Mesendoderm (in vitro differentiated cells): Measurements from ENCODE around the gene SLC51A.
A peak's percentile ranks its signal among the peaks of the same experiment; 100 is the strongest.
"Not testable (repeated sequence)": the region's sequence is repeated elsewhere in the genome, so short reads cannot be mapped to it uniquely, and the experiment has no call there.

ENCODE experiments used
- DNase-seq: peaks from one replicate; pipeline ENCODE4 v3.0.0; 2013
- H2AK5ac ChIP-seq: 2 replicates; pipeline ENCODE4 v1.6.1; 2013; ENCODE audit warnings: low read length, inconsistent platforms
- H2BK120ac ChIP-seq: 2 replicates; pipeline ENCODE4 v1.6.1; 2013; ENCODE audit warnings: low read depth, mild to moderate bottlenecking, low read length, moderate library complexity, mixed read lengths
- H2BK15ac ChIP-seq: replicated peaks from 2 replicates; pipeline ENCODE4 v1.6.1; 2013; ENCODE audit warnings: low read depth, mild to moderate bottlenecking, moderate library complexity
- H2BK5ac ChIP-seq: 2 replicates; pipeline ENCODE4 v1.6.1; 2013; ENCODE audit warnings: low read length, inconsistent platforms
- H3K18ac ChIP-seq: 2 replicates; pipeline ENCODE4 v1.6.1; 2013; ENCODE audit warnings: mild to moderate bottlenecking, low read length, mixed read lengths
- H3K23ac ChIP-seq: one replicate; pipeline ENCODE4 v1.6.1; 2013; ENCODE audit warnings: low read length
- H3K27ac ChIP-seq: 2 replicates; pipeline ENCODE4 v1.5.1; 2013; ENCODE audit warnings: low read depth, mild to moderate bottlenecking, inconsistent platforms, low read length, moderate library complexity
- H3K27me3 ChIP-seq: 2 replicates; pipeline ENCODE4 v1.6.1; 2013; ENCODE audit warnings: low read length, control low read depth, mild to moderate bottlenecking, inconsistent platforms; ENCODE audit not compliant: insufficient read depth, poor library complexity
- H3K36me3 ChIP-seq: 2 replicates; pipeline ENCODE4 v1.6.1; 2013; ENCODE audit warnings: low read length, inconsistent platforms; ENCODE audit not compliant: control insufficient read depth, insufficient read depth
- H3K4ac ChIP-seq: one replicate; pipeline ENCODE4 v1.6.1; 2013; ENCODE audit warnings: low read depth, mild to moderate bottlenecking, low read length, moderate library complexity
- H3K4me1 ChIP-seq: 2 replicates; pipeline ENCODE4 v1.6.1; 2013; ENCODE audit warnings: low read depth, low read length, inconsistent platforms; ENCODE audit not compliant: control insufficient read depth
- H3K4me2 ChIP-seq: 2 replicates; pipeline ENCODE4 v1.6.1; 2013; ENCODE audit warnings: low read length
- H3K4me3 ChIP-seq: 2 replicates; pipeline ENCODE4 v1.5.1; 2013; ENCODE audit warnings: mild to moderate bottlenecking, low read length
- H3K56ac ChIP-seq: one replicate; pipeline ENCODE4 v1.6.1; 2013; ENCODE audit warnings: low read length
- H3K79me1 ChIP-seq: 2 replicates; pipeline ENCODE4 v1.6.1; 2013; ENCODE audit warnings: low read length, inconsistent platforms
- H3K79me2 ChIP-seq: 2 replicates; pipeline ENCODE4 v1.6.1; 2013; ENCODE audit warnings: mild to moderate bottlenecking, low read length; ENCODE audit not compliant: control insufficient read depth, insufficient read depth
- H3K9ac ChIP-seq: 2 replicates; pipeline ENCODE4 v1.6.1; 2013; ENCODE audit warnings: low read length, inconsistent platforms
- H4K5ac ChIP-seq: one replicate; pipeline ENCODE4 v1.6.1; 2013; ENCODE audit warnings: low read length
- H4K8ac ChIP-seq: one replicate; pipeline ENCODE4 v1.6.1; 2013; ENCODE audit warnings: low read depth, mild to moderate bottlenecking, control low read depth, low read length, moderate library complexity
- WGBS: extraction: QIAGEN DNeasy Blood & Tissue Kit; methylation state at CpG from one replicate; pipeline ENCODE4 v1.1.7; 2013; ENCODE audit warnings: low lambda C conversion rate, missing lambda C conversion rate; ENCODE audit not compliant: insufficient coverage; ENCODE audit errors: extremely low coverage; 5-methylcytosine and 5-hydroxymethylcytosine counted together

The SLC51A gene

GRCh38 chr3:196179380-196180308 is 36.7 kb upstream of the SLC51A start:
- Histone ChIP-seq H3K79me1 (no peaks in the 10 kb centered on the region), H3K27me3 (no peaks in the 10 kb centered on the region), H3K56ac (peak overlapping the region; percentile 11), H3K4me2 (no peak overlapping the region), H3K23ac (no peak overlapping the region), H3K27ac (no peak overlapping the region), H3K79me2 (no peaks in the 10 kb centered on the region), H3K4ac (no peak overlapping the region), H2BK5ac (no peak overlapping the region), H4K8ac (no peak overlapping the region), H2BK15ac (no peak overlapping the region), H2BK120ac (no peak overlapping the region), H3K18ac (no peak overlapping the region), H4K5ac (no peak overlapping the region), H3K36me3 (no peaks in the 10 kb centered on the region), H2AK5ac (no peak overlapping the region), H3K4me1 (no peaks in the 10 kb centered on the region), H3K4me3 (no peak overlapping the region), H3K9ac (no peak overlapping the region)
- DNase-seq, result peak; percentile 52
- no CpG with 5 or more reads among the region's 24 CpGs for WGBS

- no peak overlapping the region for H2BK5ac ChIP-seq
- no peak overlapping the region for H3K4ac ChIP-seq
- H3K79me2 ChIP-seq, result no peaks in the 10 kb centered on the region
- no peak overlapping the region for H3K18ac ChIP-seq
- no peak overlapping the region for H2BK15ac ChIP-seq
- H3K56ac ChIP-seq, result no peak overlapping the region
- H4K5ac ChIP-seq, result no peak overlapping the region
- no peaks in the 10 kb centered on the region for H3K79me1 ChIP-seq
- H3K27me3 ChIP-seq, result no peaks in the 10 kb centered on the region
- no CpG with 5 or more reads among the region's 9 CpGs for WGBS
- H3K9ac ChIP-seq, result no peak overlapping the region
- H3K36me3 ChIP-seq, result no peaks in the 10 kb centered on the region
- no peak overlapping the region for H2BK120ac ChIP-seq
- H3K4me2 ChIP-seq, result no peak overlapping the region
- no peak overlapping the region for H3K23ac ChIP-seq
- H4K8ac ChIP-seq, result no peak overlapping the region
- H3K4me1 ChIP-seq, result no peaks in the 10 kb centered on the region
- H3K4me3 ChIP-seq, result no peak overlapping the region
- no peak overlapping the region for H2AK5ac ChIP-seq
- no peak overlapping the region for H3K27ac ChIP-seq
- no peak for DNase-seq
These were observed 36.0 kb upstream of the SLC51A start for GRCh38 chr3:196180346-196180745.

- H2BK5ac ChIP-seq, result no peak overlapping the region
- no peaks in the 10 kb centered on the region for H3K27me3 ChIP-seq
- H2BK15ac ChIP-seq, result no peak overlapping the region
- H3K79me2 ChIP-seq, result no peaks in the 10 kb centered on the region
- H3K4me3 ChIP-seq, result no peak overlapping the region
- no peaks in the 10 kb centered on the region for H3K4me1 ChIP-seq
- no peak overlapping the region for H3K18ac ChIP-seq
- H3K4me2 ChIP-seq, result no peak overlapping the region
- H3K9ac ChIP-seq, result no peak overlapping the region
- no peaks in the 10 kb centered on the region for H3K79me1 ChIP-seq
- no peak for DNase-seq
- no peak overlapping the region for H4K5ac ChIP-seq
- H3K4ac ChIP-seq, result no peak overlapping the region
- H3K56ac ChIP-seq, result no peak overlapping the region
- no peak overlapping the region for H3K27ac ChIP-seq
- no peak overlapping the region for H2BK120ac ChIP-seq
- no peak overlapping the region for H4K8ac ChIP-seq
- H2AK5ac ChIP-seq, result no peak overlapping the region
- H3K36me3 ChIP-seq, result no peaks in the 10 kb centered on the region
- WGBS, result no CpG with 5 or more reads among the region's 10 CpGs
- H3K23ac ChIP-seq, result no peak overlapping the region
These were observed 35.2 kb upstream of the SLC51A start for GRCh38 chr3:196181127-196181546.

- not testable (repeated sequence) for H2BK120ac ChIP-seq
These were observed 32.2 kb upstream of the SLC51A start for GRCh38 chr3:196184169-196184432.

GRCh38 chr3:196184881-196185280 is 31.5 kb upstream of the SLC51A start:
- H3K36me3 ChIP-seq, result no peaks in the 10 kb centered on the region
- no peak overlapping the region for H3K23ac ChIP-seq

More at GRCh38 chr3:196184169-196184432, 32.2 kb upstream of the SLC51A start:
- H3K23ac ChIP-seq, H2BK5ac ChIP-seq, H3K9ac ChIP-seq, H3K79me1 ChIP-seq, H3K4me1 ChIP-seq, H3K18ac ChIP-seq, H2AK5ac ChIP-seq, DNase-seq, H3K4me3 ChIP-seq, H2BK15ac ChIP-seq, H3K4ac ChIP-seq, H4K5ac ChIP-seq, H3K27me3 ChIP-seq, H3K27ac ChIP-seq, H4K8ac ChIP-seq, H3K79me2 ChIP-seq, H3K56ac ChIP-seq, H3K4me2 ChIP-seq, H3K36me3 ChIP-seq: not testable (repeated sequence)
- no CpG with 5 or more reads among the region's 4 CpGs for WGBS

More at GRCh38 chr3:196184881-196185280, 31.5 kb upstream of the SLC51A start:
- Histone ChIP-seq H2BK15ac (no peak overlapping the region), H2BK5ac (no peak overlapping the region), H2BK120ac (no peak overlapping the region), H3K79me2 (no peaks in the 10 kb centered on the region), H3K56ac (no peak overlapping the region), H2AK5ac (no peak overlapping the region), H3K27me3 (no peaks in the 10 kb centered on the region), H3K18ac (no peak overlapping the region), H3K27ac (no peak overlapping the region), H4K8ac (no peak overlapping the region), H4K5ac (no peak overlapping the region), H3K79me1 (no peaks in the 10 kb centered on the region), H3K4me1 (no peaks in the 10 kb centered on the region), H3K4ac (no peak overlapping the region), H3K4me3 (no peak overlapping the region), H3K4me2 (no peak overlapping the region), H3K9ac (no peak overlapping the region)
- WGBS, result no CpG with 5 or more reads among the region's 15 CpGs
- no peak for DNase-seq
